DMS53 treated with DMSO at 0.1 percent for 48 hours (cell line): Measurements from ENCODE around the gene SOX13.

Experiments
- DNase-seq: peaks from one replicate; lab custom pipeline; 2025; ENCODE audit not compliant: unreplicated experiment; lab: John Stamatoyannopoulos, UW

The SOX13 gene

GRCh38 chr1:204128964-204129896 is 56.3 kb downstream of the SOX13 start:
- DNase-seq, result peak; percentile 84

- peak; percentile 79 for DNase-seq
Observed at GRCh38 chr1:204130178-204130577, 57.3 kb downstream of the SOX13 start.

- no peak for DNase-seq
Observed at GRCh38 chr1:204130981-204131892, 58.3 kb downstream of the SOX13 start.

GRCh38 chr1:204131978-204132377 is 59.1 kb downstream of the SOX13 start:
- no peak for DNase-seq

GRCh38 chr1:204132718-204133117 is 59.8 kb downstream of the SOX13 start:
- DNase-seq, result no peak

GRCh38 chr1:204134103-204134502 is 61.2 kb downstream of the SOX13 start:
- DNase-seq, result no peak

- no peak for DNase-seq
Observed at GRCh38 chr1:204136814-204137213, 63.9 kb downstream of the SOX13 start.

- DNase-seq, result no peak
Observed at GRCh38 chr1:204139088-204139487, 66.2 kb downstream of the SOX13 start.

- DNase-seq, result no peak
Observed at GRCh38 chr1:204139952-204140351, 67.0 kb downstream of the SOX13 start.

GRCh38 chr1:204141131-204141530 is 68.2 kb downstream of the SOX13 start:
- DNase-seq, result no peak

GRCh38 chr1:204142032-204142974 is 69.4 kb downstream of the SOX13 start:
- DNase-seq, result no peak

GRCh38 chr1:204143276-204144041 is 70.5 kb downstream of the SOX13 start:
- no peak for DNase-seq

GRCh38 chr1:204145033-204145504 is 72.2 kb downstream of the SOX13 start:
- no peak for DNase-seq

- no peak for DNase-seq
Observed at GRCh38 chr1:204146309-204146708, 73.4 kb downstream of the SOX13 start.

GRCh38 chr1:204146965-204147364 is 74.0 kb downstream of the SOX13 start:
- no peak for DNase-seq

GRCh38 chr1:204147406-204148383 is 74.8 kb downstream of the SOX13 start:
- DNase-seq, result no peak

- no peak for DNase-seq
Observed at GRCh38 chr1:204149107-204149506, 76.2 kb downstream of the SOX13 start.
